Measurements from ENCODE around the gene RERE. TPM values are rescaled to one million over a fixed set of nuclear protein-coding genes. Genes with fewer than 3 reads are reported as not detected.

The RERE gene
- total RNA-seq, 1 donor from 2014 or later = 80.3 TPM

DNA sequence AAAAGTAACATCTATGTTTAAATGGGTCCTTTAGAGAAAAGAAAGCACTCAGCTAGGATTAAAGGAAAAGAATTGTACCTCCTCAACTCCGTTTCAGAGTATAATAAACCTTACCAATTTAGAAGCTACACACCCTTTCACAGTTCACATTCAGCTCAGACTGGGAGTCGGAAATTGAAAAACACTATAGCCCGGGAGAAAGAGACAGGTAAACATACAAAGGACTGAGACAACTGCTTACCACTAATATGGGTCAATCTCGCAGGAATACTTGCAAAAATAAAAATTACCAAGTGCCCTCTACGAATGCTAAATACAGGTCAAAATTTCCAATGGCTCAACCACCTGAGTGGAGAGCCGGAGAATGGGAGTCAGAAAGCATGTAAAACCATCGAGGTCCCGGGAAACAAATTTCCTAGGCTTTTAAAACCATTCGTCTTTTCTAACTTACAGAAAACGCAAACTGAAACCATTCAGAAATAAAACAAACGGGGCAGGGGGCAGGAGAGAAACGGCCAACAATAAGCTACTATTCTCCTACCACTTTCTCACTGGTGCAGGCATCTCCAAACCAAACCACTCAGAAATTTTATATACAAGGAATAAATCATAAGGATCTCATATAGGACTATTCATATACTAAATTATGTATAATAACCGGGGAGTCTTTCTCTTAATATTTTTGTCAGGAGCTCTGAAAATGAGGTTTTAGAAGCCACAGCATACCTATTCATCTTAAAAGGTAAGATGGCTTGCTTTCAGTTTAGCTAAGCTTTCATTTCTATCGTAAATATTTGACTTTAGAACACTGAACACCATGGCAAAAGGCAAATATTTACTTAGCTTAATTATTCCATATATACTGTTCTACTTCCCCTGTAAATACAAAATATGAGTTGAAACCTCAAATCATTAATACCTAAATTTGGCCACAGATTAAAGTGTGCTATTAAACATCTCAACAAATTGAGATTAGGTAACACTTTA, 136.5 kb downstream of the RERE start:
- DNase-seq (ENCODE audit: extremely low spot score in 2 of 2) = no peak
- intact Hi-C loops (cut with DNase I) = no loop called here
- H3K4me1 ChIP-seq = peaks cover 26% of the 10 kb centered on the region
- H3K27ac ChIP-seq = no peak overlapping the region
- H3K36me3 ChIP-seq = no peaks in the 10 kb centered on the region
- TF ChIP-seq, protein P1, sequence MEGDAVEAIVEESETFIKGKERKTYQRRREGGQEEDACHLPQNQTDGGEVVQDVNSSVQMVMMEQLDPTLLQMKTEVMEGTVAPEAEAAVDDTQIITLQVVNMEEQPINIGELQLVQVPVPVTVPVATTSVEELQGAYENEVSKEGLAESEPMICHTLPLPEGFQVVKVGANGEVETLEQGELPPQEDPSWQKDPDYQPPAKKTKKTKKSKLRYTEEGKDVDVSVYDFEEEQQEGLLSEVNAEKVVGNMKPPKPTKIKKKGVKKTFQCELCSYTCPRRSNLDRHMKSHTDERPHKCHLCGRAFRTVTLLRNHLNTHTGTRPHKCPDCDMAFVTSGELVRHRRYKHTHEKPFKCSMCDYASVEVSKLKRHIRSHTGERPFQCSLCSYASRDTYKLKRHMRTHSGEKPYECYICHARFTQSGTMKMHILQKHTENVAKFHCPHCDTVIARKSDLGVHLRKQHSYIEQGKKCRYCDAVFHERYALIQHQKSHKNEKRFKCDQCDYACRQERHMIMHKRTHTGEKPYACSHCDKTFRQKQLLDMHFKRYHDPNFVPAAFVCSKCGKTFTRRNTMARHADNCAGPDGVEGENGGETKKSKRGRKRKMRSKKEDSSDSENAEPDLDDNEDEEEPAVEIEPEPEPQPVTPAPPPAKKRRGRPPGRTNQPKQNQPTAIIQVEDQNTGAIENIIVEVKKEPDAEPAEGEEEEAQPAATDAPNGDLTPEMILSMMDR (IDR thresholded peaks at IDR 0.05) = no peak
- no peak for TF ChIP-seq POLR2A (IDR thresholded peaks at IDR 0.05)
- TF ChIP-seq POLR2AphosphoS5 (IDR thresholded peaks at IDR 0.05; ENCODE audit: insufficient read depth in 1 of 2, low read depth in 1 of 2) = no peak
- H3K9me3 ChIP-seq = no peaks in the 10 kb centered on the region
- H3K27me3 ChIP-seq = no peaks in the 10 kb centered on the region
- no peak overlapping the region for H3K4me3 ChIP-seq

DNA sequence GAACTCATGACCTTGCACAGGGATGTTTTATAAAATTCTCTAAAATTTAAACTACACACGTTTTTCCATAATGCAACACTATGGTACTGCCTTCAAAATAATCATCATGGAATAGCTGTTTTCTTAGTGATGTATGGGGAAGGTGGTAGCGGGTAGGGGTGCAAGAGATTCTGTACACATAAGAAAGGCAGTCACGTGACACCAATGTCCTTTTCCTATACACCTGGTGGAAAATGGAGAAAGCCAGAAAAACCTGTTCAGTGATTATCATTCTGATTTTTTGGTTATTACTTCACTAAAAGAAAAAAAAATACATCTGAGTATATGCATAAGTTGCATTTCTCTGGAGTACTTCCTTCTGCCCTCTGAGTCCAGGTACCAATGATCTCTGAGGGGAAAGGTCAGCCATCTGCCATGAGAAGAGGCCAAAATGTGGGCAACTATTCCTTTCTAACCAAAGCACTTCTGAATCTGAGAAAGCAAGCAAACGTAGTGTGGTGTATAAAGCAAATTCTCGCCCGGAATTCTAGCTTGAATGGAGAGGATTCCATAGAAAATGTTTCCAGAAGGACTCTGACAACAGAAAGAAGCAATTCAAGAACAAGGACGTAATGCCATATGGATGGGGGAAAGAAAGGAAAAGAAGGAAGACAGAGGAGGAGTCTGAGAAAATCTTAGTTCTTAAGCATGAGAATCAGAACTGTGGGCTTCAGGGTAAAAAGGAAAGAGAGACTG, 137.3 kb downstream of the RERE start:
- Histone ChIP-seq H3K27ac (no peak overlapping the region), H3K4me1 (peaks cover 26% of the 10 kb centered on the region), H3K27me3 (no peaks in the 10 kb centered on the region), H3K9me3 (no peaks in the 10 kb centered on the region), H3K36me3 (no peaks in the 10 kb centered on the region), H3K4me3 (no peak overlapping the region)
- no peak for TF ChIP-seq POLR2A (IDR thresholded peaks at IDR 0.05)
- TF ChIP-seq POLR2AphosphoS5 (IDR thresholded peaks at IDR 0.05; ENCODE audit: insufficient read depth in 1 of 2, low read depth in 1 of 2) = no peak
- TF ChIP-seq, protein P1 (IDR thresholded peaks at IDR 0.05) = no peak
- DNase-seq (ENCODE audit: extremely low spot score in 2 of 2) = no peak
- intact Hi-C loops (cut with DNase I) = loop anchor here (10.0 kb wide), 1 partner anchor 115 kb away; no protein-coding TSS in a partner anchor

DNA sequence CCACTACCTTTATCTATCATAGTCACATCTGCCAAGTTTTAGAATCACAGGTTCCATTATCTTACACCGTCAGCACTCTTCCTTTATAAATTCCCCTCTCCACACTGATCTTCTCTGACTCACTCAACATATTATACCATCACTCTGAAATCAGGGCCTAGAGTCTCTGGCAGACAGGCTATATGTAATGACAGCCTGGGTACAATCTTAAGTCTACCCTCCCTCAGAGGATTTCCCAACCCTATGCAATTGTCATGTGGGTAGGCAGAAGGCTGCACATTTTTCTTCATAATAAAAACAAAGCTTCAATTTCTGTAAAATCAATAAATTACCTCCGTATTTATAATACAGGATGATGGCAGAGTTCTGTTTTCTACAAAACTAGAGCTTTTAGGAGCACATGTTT, 138.0 kb downstream of the RERE start:
- Histone ChIP-seq H3K4me1 (peaks cover 26% of the 10 kb centered on the region), H3K27me3 (no peaks in the 10 kb centered on the region), H3K36me3 (no peaks in the 10 kb centered on the region), H3K9me3 (no peaks in the 10 kb centered on the region), H3K4me3 (no peak overlapping the region), H3K27ac (no peak overlapping the region)
- intact Hi-C loops (cut with DNase I) = loop anchor here (10.0 kb wide), 1 partner anchor 115 kb away; no protein-coding TSS in a partner anchor
- TF ChIP-seq, protein P1 (IDR thresholded peaks at IDR 0.05) = no peak
- TF ChIP-seq POLR2A (IDR thresholded peaks at IDR 0.05) (no peak), POLR2AphosphoS5 (IDR thresholded peaks at IDR 0.05; ENCODE audit: insufficient read depth in 1 of 2, low read depth in 1 of 2) (no peak)
- DNase-seq (ENCODE audit: extremely low spot score in 2 of 2) = no peak

DNA sequence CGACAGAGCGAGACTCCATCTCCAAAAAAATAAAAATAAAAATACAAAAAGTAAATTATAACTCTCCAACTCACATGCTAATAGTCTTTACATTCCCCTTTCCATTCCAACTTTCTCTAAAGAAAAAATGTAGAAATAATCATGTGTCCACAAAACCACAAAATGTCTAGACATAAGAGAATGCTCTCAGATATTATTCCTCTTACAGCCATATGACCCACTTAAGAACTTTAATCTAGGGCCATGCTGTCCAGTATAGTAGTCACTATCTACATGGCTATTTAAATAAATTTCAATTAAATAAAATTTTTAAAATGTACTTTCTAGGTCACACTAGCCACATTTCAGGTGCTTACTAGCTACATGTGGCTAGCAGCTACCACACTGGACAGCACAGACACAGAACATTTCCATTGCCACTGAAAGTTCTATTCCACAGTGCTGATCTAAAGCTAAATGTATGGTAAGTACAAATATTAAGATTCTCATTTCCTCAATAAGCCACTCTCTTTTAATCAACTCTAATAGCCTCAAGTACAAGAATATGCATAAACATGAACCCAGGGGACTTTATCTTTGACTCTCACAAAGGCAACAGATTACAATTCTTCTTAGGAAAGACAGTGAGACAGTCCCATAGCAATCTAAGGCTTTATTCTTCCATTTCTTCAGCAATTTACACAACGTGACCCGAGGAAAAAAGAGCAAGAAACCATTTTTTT, 138.6 kb downstream of the RERE start:
- intact Hi-C loops (cut with DNase I) = loop anchor here (10.0 kb wide), 1 partner anchor 114 kb away; no protein-coding TSS in a partner anchor
- no peak overlapping the region for H3K4me3 ChIP-seq
- no peak for TF ChIP-seq POLR2AphosphoS5 (IDR thresholded peaks at IDR 0.05; ENCODE audit: insufficient read depth in 1 of 2, low read depth in 1 of 2)
- no peak overlapping the region for H3K27ac ChIP-seq
- no peaks in the 10 kb centered on the region for H3K27me3 ChIP-seq
- H3K36me3 ChIP-seq = no peaks in the 10 kb centered on the region
- H3K4me1 ChIP-seq = peaks cover 26% of the 10 kb centered on the region
- H3K9me3 ChIP-seq = no peaks in the 10 kb centered on the region
- DNase-seq (ENCODE audit: extremely low spot score in 2 of 2) = no peak

DNA sequence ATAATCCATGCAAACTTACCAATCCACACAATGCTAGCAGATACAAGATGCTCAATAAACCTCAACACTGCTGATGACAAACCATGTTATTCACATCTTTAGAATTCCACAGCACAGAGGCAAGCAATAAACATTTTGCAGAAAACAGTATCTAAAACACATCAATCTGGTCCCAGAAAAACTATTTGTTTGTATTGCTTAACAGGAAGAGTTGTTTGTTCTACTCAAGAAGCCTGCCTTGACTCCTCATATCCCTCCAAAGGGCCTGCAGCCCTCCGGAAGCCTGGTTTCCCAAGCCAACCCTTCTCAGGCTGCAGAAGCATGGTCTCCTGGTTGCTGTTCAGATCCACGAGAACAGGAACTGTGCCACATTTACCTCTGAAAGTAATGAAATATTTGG, 139.7 kb downstream of the RERE start:
- H3K4me3 ChIP-seq = no peak overlapping the region
- intact Hi-C loops (cut with DNase I) = loop anchor here (10.0 kb wide), 1 partner anchor 113 kb away; no protein-coding TSS in a partner anchor
- H3K4me1 ChIP-seq = peaks cover 26% of the 10 kb centered on the region
- H3K27me3 ChIP-seq = no peaks in the 10 kb centered on the region
- no peak overlapping the region for H3K27ac ChIP-seq
- TF ChIP-seq POLR2A (IDR thresholded peaks at IDR 0.05) (no peak), POLR2AphosphoS5 (IDR thresholded peaks at IDR 0.05; ENCODE audit: insufficient read depth in 1 of 2, low read depth in 1 of 2) (no peak)
- TF ChIP-seq, protein P1 (IDR thresholded peaks at IDR 0.05) = no peak
- no peaks in the 10 kb centered on the region for H3K9me3 ChIP-seq
- no peak for DNase-seq (ENCODE audit: extremely low spot score in 2 of 2)
- no peaks in the 10 kb centered on the region for H3K36me3 ChIP-seq
